ENCODE measurements around the gene XRN2.
"Not testable (repeated sequence)": the region's sequence is repeated elsewhere in the genome, so short reads cannot be mapped to it uniquely, and the experiment has no call there.

The XRN2 gene

GRCh38 chr20:21413996-21414395 is 110.9 kb downstream of the XRN2 start:
- DNase-seq (ENCODE audit: low read depth in 1 of 2, low spot score in 1 of 2) = not testable (repeated sequence)

DNA sequence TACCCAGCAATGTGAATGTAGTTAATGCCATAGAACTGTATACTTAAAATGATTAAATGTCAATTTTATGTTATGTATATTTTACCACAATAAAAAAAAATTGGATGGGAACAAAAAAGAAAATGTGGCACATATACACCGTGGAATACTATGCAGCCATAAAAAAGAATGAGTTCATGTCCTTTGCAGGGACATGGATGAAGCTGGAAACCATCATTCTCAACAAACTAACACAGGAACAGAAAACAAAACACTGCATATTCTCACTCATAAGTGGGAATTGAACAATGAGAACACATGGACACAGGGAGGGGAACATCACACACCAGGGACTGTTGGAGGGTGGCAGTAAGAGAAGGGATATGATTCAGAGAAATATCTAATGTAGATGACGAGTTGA is 116.0 kb downstream of the XRN2 start:
- not testable (repeated sequence) for DNase-seq (ENCODE audit: low read depth in 1 of 2, low spot score in 1 of 2)

DNA sequence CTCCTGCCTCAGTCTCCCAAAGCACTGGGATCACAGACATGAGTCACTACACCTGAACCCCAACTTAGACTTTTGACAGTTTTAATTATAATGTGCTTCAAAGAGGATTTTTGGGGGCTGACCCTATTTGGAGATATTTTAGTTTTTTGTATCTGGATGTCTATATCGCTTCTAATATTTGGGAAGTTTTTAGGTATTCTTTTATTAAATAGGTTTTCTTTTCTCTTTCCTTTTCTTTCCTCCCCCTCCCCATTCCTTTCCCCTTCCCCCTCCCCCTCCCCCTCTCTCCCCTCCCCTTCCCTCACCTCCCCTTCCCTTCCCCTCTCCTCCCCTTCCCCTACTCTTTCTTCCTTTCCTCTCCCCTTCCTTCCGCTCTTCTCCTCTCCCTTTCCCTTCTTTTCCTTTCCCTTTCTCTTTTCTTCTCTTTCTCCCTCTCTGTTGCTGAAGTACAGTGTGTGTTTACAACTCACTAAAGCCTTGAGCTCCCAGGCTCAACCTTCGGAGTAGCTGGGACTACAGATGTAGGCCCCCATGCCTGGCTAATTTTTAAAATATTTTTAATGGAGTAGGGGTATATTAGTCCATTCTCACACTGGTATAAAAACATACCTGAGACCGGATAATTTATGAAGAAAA is 118.6 kb downstream of the XRN2 start:
- DNase-seq (ENCODE audit: low read depth in 1 of 2, low spot score in 1 of 2) = no peak

- not testable (repeated sequence) for DNase-seq (ENCODE audit: low read depth in 1 of 2, low spot score in 1 of 2)
Observed at GRCh38 chr20:21423712-21424111, 120.6 kb downstream of the XRN2 start.

GRCh38 chr20:21424846-21425245 is 121.7 kb downstream of the XRN2 start:
- no peak for DNase-seq (ENCODE audit: low read depth in 1 of 2, low spot score in 1 of 2)

- no peak for DNase-seq (ENCODE audit: low read depth in 1 of 2, low spot score in 1 of 2)
Observed at GRCh38 chr20:21430020-21430419, 126.9 kb downstream of the XRN2 start.

DNA sequence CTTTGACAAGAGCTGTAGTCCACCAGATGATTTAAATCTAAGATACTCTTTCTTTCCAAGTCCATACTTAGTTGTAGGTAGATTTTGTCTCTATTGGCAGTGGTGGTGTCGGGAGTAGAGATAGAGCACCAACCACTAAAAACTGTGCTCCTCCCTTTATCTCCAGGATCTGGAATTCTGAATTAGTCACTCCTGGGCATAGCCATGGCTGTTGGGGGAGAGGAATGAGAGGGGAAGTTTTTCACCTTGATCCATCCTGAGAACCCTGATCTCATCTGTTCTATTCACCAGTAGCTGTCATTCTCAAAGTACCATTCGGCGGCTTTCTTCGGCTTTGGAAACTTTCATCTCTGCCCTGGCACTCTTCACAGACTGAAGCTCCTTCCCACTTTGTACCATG is 129.8 kb downstream of the XRN2 start:
- no peak for DNase-seq (ENCODE audit: low read depth in 1 of 2, low spot score in 1 of 2)

DNA sequence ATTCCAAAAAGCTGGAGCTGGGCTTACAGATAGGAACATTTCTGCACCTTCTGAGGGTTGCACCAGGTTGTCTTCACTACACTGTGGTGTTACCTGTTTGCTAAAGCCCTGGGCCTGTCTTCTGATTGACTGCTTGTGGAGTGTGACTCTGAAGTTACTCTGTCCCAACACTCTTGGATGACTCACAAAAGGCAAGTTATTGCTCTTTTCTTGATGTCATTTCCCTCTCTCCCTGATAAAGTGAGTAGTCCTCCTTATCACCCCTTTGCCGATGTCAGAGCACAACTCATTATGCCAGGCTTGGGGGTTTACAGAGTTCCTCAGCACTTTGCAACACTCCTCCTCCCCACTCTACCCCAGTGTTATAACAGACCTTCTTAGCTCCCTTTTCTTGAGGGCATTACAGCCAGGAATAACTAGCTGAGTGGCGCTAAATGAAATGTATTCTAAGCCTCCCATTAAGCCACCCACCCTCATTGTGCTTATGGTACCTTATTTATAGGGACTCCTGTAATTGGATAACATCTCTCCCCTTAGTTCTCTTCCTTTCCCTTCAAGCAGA is 130.3 kb downstream of the XRN2 start:
- no peak for DNase-seq (ENCODE audit: low read depth in 1 of 2, low spot score in 1 of 2)

DNA sequence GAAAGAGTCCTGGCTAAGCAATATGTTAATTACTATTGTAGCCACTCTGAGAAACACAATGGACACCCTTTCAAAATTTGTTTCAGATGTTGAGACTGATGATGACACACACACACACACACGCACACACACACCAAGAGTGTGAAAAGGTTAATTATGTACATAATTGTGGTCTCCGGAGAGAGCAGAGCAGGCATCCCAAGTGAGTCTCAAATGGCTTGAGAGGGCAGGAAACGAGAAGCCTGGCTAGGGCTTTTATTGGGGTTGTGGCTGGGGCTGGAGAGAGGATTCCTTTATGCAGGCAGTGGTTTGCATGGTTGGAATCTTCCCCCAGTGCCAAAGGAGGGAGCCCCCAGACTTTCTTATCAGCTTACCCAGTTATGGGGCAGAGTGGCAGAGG is 132.4 kb downstream of the XRN2 start:
- DNase-seq (ENCODE audit: low read depth in 1 of 2, low spot score in 1 of 2) = no peak

GRCh38 chr20:21436205-21436604 is 133.1 kb downstream of the XRN2 start:
- DNase-seq (ENCODE audit: low read depth in 1 of 2, low spot score in 1 of 2) = no peak

- DNase-seq (ENCODE audit: low read depth in 1 of 2, low spot score in 1 of 2) = no peak
Observed at GRCh38 chr20:21437248-21437647, 134.1 kb downstream of the XRN2 start.

DNA sequence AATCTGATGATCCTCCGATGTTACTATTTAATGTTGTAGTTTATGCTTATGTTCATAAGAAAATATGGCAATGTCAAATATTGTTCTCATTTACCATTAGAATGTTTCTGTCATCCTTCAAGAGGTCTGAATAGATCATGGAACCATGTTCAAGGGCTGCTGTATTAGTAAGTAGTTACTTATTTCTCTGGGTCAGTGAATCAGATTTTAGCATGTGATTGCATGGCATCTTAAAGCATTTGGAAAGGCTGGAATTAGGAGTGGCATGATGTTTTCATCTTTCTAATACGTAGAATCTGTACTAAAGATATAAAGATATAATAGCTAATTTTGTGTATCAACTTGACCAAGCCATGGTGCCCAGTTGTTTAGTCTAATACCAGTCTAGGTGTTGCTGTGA is 134.7 kb downstream of the XRN2 start:
- no peak for DNase-seq (ENCODE audit: low read depth in 1 of 2, low spot score in 1 of 2)
